Measurements from ENCODE around the gene IL18RAP. TPM values are rescaled to one million over a fixed set of nuclear protein-coding genes. Genes with fewer than 3 reads are reported as not detected.

Gene IL18RAP
- total RNA-seq, 1 experiment from 2014 or later = not detected

- no peak overlapping the region for H4K5ac ChIP-seq (ENCODE audit: insufficient read length, low read depth, low read length)
- no peak overlapping the region for H3K4me3 Mint-ChIP-seq
Measured at GRCh38 chr2:102451968-102452367, 29.0 kb downstream of the IL18RAP start.

More at GRCh38 chr2:102451968-102452367, 29.0 kb downstream of the IL18RAP start:
- no peaks in the 10 kb centered on the region for H3K4me1 ChIP-seq (ENCODE audit: insufficient read depth, low read length)
- H3K23me2 ChIP-seq (ENCODE audit: insufficient read length, low read depth, low read length, poor library complexity, severe bottlenecking) = no peaks in the 10 kb centered on the region
- no peak overlapping the region for H3K56ac ChIP-seq (ENCODE audit: insufficient read length, low read depth, low read length)
- TF ChIP-seq, protein P1, sequence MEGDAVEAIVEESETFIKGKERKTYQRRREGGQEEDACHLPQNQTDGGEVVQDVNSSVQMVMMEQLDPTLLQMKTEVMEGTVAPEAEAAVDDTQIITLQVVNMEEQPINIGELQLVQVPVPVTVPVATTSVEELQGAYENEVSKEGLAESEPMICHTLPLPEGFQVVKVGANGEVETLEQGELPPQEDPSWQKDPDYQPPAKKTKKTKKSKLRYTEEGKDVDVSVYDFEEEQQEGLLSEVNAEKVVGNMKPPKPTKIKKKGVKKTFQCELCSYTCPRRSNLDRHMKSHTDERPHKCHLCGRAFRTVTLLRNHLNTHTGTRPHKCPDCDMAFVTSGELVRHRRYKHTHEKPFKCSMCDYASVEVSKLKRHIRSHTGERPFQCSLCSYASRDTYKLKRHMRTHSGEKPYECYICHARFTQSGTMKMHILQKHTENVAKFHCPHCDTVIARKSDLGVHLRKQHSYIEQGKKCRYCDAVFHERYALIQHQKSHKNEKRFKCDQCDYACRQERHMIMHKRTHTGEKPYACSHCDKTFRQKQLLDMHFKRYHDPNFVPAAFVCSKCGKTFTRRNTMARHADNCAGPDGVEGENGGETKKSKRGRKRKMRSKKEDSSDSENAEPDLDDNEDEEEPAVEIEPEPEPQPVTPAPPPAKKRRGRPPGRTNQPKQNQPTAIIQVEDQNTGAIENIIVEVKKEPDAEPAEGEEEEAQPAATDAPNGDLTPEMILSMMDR (conservative IDR thresholded peaks at IDR 0.05) = peak; percentile 21; the same call in 2 of the 3 replicates
- no peak overlapping the region for H3K27ac Mint-ChIP-seq
- H3K4ac ChIP-seq (ENCODE audit: low read depth, low read length) = no peak overlapping the region
- H3K9me3 Mint-ChIP-seq = peaks cover 0 to 4% of the 10 kb centered on the region in 2 experiments; a peak in 1 of 5 replicates
- no peaks in the 10 kb centered on the region for H3K79me1 ChIP-seq (ENCODE audit: insufficient read depth, low read depth, low read length, poor library complexity, severe bottlenecking)
- H3K4me2 ChIP-seq (ENCODE audit: insufficient read depth, insufficient read length, low read length) = no peak overlapping the region
- no peak overlapping the region for H2BK5ac ChIP-seq (ENCODE audit: insufficient read length, low read length)
- H2BK20ac ChIP-seq (ENCODE audit: low read depth, low read length, poor library complexity, severe bottlenecking) = no peak overlapping the region
- H2BK12ac ChIP-seq (ENCODE audit: insufficient read length, low read depth, low read length) = no peak overlapping the region
- no peak overlapping the region for H3T11ph ChIP-seq (ENCODE audit: low read length)
- H4K20me1 ChIP-seq (ENCODE audit: control insufficient read depth, insufficient read depth, insufficient read length) = no peaks in the 10 kb centered on the region
- no peaks in the 10 kb centered on the region for H3K36me3 Mint-ChIP-seq (ENCODE audit: insufficient read depth in 1 of 3, low read depth in 3 of 3)
- no peak overlapping the region for H2BK120ac ChIP-seq (ENCODE audit: low read depth, low read length, poor library complexity, severe bottlenecking)
- no peaks in the 10 kb centered on the region for H3K27me3 ChIP-seq (ENCODE audit: insufficient read depth, low read length)
- no peaks in the 10 kb centered on the region for H3K9me3 ChIP-seq (ENCODE audit: control insufficient read depth, low read depth, low read length)
- H3K79me2 ChIP-seq (ENCODE audit: insufficient read depth, low read length) = no peaks in the 10 kb centered on the region
- H3K23ac ChIP-seq (ENCODE audit: insufficient read length, low read depth, low read length) = no peak overlapping the region
- DNase-seq = no peak
- peaks cover 4% of the 10 kb centered on the region; the same call in 1 of the 2 replicates for H3K27me3 Mint-ChIP-seq (ENCODE audit: low read depth)
- H3K4me1 Mint-ChIP-seq = no peaks in the 10 kb centered on the region
- H3K14ac ChIP-seq (ENCODE audit: insufficient read depth, low read length) = no peak overlapping the region
- no peak overlapping the region for H4K8ac ChIP-seq (replicated peaks; ENCODE audit: insufficient read length, low read depth, low read length)
- no CpG with 5 or more reads among the region's 2 CpGs for WGBS (ENCODE audit: extremely low coverage, insufficient read length, low lambda C conversion rate)
- no peak overlapping the region for H3K27ac ChIP-seq (ENCODE audit: insufficient read length, low read depth, low read length)
- H4K91ac ChIP-seq (ENCODE audit: insufficient read length, low read depth, low read length) = no peak overlapping the region
- H2AK5ac ChIP-seq (ENCODE audit: insufficient read length, low read length) = no peak overlapping the region
- H2BK15ac ChIP-seq (ENCODE audit: low read depth, low read length) = no peak overlapping the region
- no peak overlapping the region for H2AFZ ChIP-seq (ENCODE audit: low read length)
- H3K9ac ChIP-seq (ENCODE audit: extremely low read depth, insufficient read length, low read length) = no peak overlapping the region
- no peak overlapping the region for H3K18ac ChIP-seq (ENCODE audit: insufficient read length, low read depth, low read length)
